Measurements from ENCODE around the gene SPRYD3.
"Not testable (repeated sequence)": the region's sequence is repeated elsewhere in the genome, so short reads cannot be mapped to it uniquely, and the experiment has no call there.

SPRYD3 gene

GRCh38 chr12:53079226-53080117 lies at the start of gene SPRYD3:
Gene SPRYD3 (minus strand): TSS chr12:53079390. CDS start chr12:53079333, 57 bp downstream.
- DNase-seq: peak; percentile 85 to 96

- no peak for DNase-seq
Measured at GRCh38 chr12:53127169-53127568, 48.0 kb upstream of the SPRYD3 start.

GRCh38 chr12:53124352-53124723 lies 45.1 kb upstream of the SPRYD3 start:
- DNase-seq: no peak

- DNase-seq: no peak
Measured at GRCh38 chr12:53123578-53124351, 44.6 kb upstream of the SPRYD3 start.

GRCh38 chr12:53122961-53123468 lies 43.8 kb upstream of the SPRYD3 start:
- DNase-seq: no peak

GRCh38 chr12:53120685-53121525 lies 41.7 kb upstream of the SPRYD3 start:
- no peak for DNase-seq

- no peak for DNase-seq
Measured at GRCh38 chr12:53118751-53119300, 39.6 kb upstream of the SPRYD3 start.

GRCh38 chr12:53115891-53116648 lies 36.9 kb upstream of the SPRYD3 start:
- peak in 1 of 2 experiments; percentile 5 for DNase-seq

- DNase-seq: no peak
Measured at GRCh38 chr12:53115112-53115890, 36.1 kb upstream of the SPRYD3 start.

- DNase-seq: no peak
Measured at GRCh38 chr12:53113951-53114350, 34.8 kb upstream of the SPRYD3 start.

- DNase-seq: no peak
Measured at GRCh38 chr12:53113136-53113705, 34.0 kb upstream of the SPRYD3 start.

- not testable (repeated sequence) for DNase-seq
Measured at GRCh38 chr12:53112431-53112830, 33.2 kb upstream of the SPRYD3 start.

- DNase-seq: no peak
Measured at GRCh38 chr12:53107122-53107521, 27.9 kb upstream of the SPRYD3 start.

- no peak for DNase-seq
Measured at GRCh38 chr12:53105712-53106439, 26.7 kb upstream of the SPRYD3 start.

GRCh38 chr12:53105256-53105655 lies 26.1 kb upstream of the SPRYD3 start:
- DNase-seq: no peak

- no peak for DNase-seq
Measured at GRCh38 chr12:53103860-53104305, 24.7 kb upstream of the SPRYD3 start.

- DNase-seq: no peak
Measured at GRCh38 chr12:53102883-53103807, 24.0 kb upstream of the SPRYD3 start, which contains the start of gene SOAT2. Gene SOAT2 (plus strand): TSS chr12:53103486. CDS start chr12:53103578, 92 bp downstream.
